HEK293T (cell line): ENCODE results near the gene MATCAP1.

Experiments
- ELF4 ChIP-seq: fragments of 450-650 bp; IDR thresholded peaks from 2 replicates; pipeline ENCODE4 v1.6.1; 2017; ENCODE audit warnings: antibody characterized with exemption
- TARDBP ChIP-seq: fragments of 450-650 bp; IDR thresholded peaks from 2 replicates; pipeline ENCODE4 v1.6.1; 2016

DNA sequence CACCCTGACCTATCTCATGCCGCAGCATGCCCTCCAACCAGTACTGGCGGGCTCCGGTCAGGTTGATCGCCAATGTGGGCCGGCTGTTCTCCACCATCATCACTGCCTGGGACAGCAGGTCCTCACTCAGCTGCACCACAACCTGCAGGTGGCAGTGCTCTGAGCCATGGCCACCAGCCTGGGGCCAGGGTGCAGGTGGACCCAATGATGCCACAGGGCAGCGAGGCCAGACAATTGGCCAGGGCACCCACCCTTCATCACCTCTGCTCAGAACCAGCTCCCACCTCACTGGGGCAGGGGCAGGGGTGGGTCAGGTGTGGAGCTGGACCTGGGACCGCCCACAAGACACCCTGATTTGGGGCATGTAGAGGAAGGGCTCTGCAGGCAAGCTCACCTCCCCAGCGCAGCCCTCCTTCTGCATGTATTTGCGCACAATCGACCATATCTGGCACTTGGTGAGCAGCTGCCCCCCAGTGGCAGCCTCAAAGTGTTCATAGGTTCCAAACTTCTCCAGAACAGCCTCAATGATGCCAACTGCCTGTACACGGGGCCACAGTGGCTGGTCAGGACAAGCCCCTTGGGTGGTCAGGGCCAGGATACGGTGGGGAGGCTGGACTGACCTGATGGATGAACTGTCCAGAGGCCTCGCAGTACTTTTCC lies 4.2 kb downstream of the MATCAP1 start:
- TF ChIP-seq TARDBP (no peak), ELF4 (no peak)
